Lower lobe of right lung (tissue), 2 donors: ENCODE results near the gene FSD1. TPM values are rescaled to one million over a fixed set of nuclear protein-coding genes. Genes with fewer than 3 reads are reported as not detected.
A peak's percentile ranks its signal among the peaks of the same experiment; 100 is the strongest.
"Not testable (repeated sequence)": the region's sequence is repeated elsewhere in the genome, so short reads cannot be mapped to it uniquely, and the experiment has no call there.

Source experiments
- ATAC-seq, 2 donors: fragments of 200-7000 bp; cut with Tn5 transposase; one replicate each; pipeline ENCODE4 v1.9.1; 2020 to 2022; ENCODE audit warnings: mild to moderate bottlenecking in 2 of 2, moderate library complexity in 2 of 2
- DNase-seq: peaks from one replicate; pipeline ENCODE4 v3.0.0-alpha.2; 2020
- H3K27ac ChIP-seq: fragments of 200-600 bp; one replicate; pipeline ENCODE4 v1.8.0; 2022
- H3K27me3 ChIP-seq: fragments of 200-600 bp; one replicate; pipeline ENCODE4 v1.8.0; 2022; ENCODE audit warnings: low read depth
- H3K36me3 ChIP-seq: fragments of 200-600 bp; one replicate; pipeline ENCODE4 v1.8.0; 2022; ENCODE audit warnings: mild to moderate bottlenecking
- H3K4me1 ChIP-seq: fragments of 200-600 bp; one replicate; pipeline ENCODE4 v1.8.0; 2022
- H3K4me3 ChIP-seq: fragments of 200-600 bp; one replicate; pipeline ENCODE4 v1.8.0; 2022; ENCODE audit warnings: mild to moderate bottlenecking
- H3K9me3 ChIP-seq: fragments of 200-600 bp; one replicate; pipeline ENCODE4 v1.8.0; 2022
- CTCF ChIP-seq: fragments of 200-600 bp; IDR thresholded peaks from one replicate; pipeline ENCODE4 v1.8.0; 2022; ENCODE audit warnings: antibody characterized with exemption, mild to moderate bottlenecking
- intact Hi-C: fragments of 100-400 bp; cut with DNase I; formaldehyde crosslinking; loops from one replicate; pipeline ENCODE4 v1.11.0; 2022
- total RNA-seq: library from RNA; stranded (reverse); fragmentation: NEBNext Ultra II Directional; extraction: Animal tissue kit (Norgen Biotek cat#: 25700); gene quantifications from one replicate; pipeline ENCODE4 v1.2.1, GENCODE V29; 2021
- donor health status: DM: no; HTN: yes; CAD: no; lungs with severe emphysema.

Gene FSD1
- total RNA-seq, 1 donor from 2014 or later, result 0.62 TPM

GRCh38 chr19:4279530-4280422 is 24.6 kb upstream of the FSD1 start:
- Histone ChIP-seq H3K4me1 (peaks cover 8% of the 10 kb centered on the region), H3K9me3 (no peaks in the 10 kb centered on the region), H3K27ac (no peak overlapping the region), H3K36me3 (no peaks in the 10 kb centered on the region), H3K27me3 (peaks cover 61% of the 10 kb centered on the region), H3K4me3 (peak overlapping the region; percentile 14)
- intact Hi-C loops, result no loop called here
- TF ChIP-seq CTCF, result no peak
- DNase-seq (no peak), ATAC-seq (peak in 1 of 2 donors; percentile 23)

- ATAC-seq (peak in 1 of 2 donors; percentile 31), DNase-seq (no peak)
- Histone ChIP-seq H3K36me3 (no peaks in the 10 kb centered on the region), H3K27ac (no peak overlapping the region), H3K9me3 (no peaks in the 10 kb centered on the region), H3K4me1 (peaks cover 4% of the 10 kb centered on the region), H3K4me3 (no peak overlapping the region), H3K27me3 (peaks cover 48% of the 10 kb centered on the region)
- intact Hi-C loops, result no loop called here
- no peak for TF ChIP-seq CTCF
Measured at GRCh38 chr19:4284176-4284958, 20.0 kb upstream of the FSD1 start.

GRCh38 chr19:4284974-4285373 is 19.4 kb upstream of the FSD1 start:
- intact Hi-C loops, result no loop called here
- no peak for TF ChIP-seq CTCF
- Histone ChIP-seq H3K4me1 (no peaks in the 10 kb centered on the region), H3K9me3 (no peaks in the 10 kb centered on the region), H3K4me3 (no peak overlapping the region), H3K27ac (no peak overlapping the region), H3K27me3 (peaks cover 42% of the 10 kb centered on the region), H3K36me3 (no peaks in the 10 kb centered on the region)
- ATAC-seq (no peak), DNase-seq (no peak)

- not testable (repeated sequence) for ATAC-seq
Measured at GRCh38 chr19:4286141-4286540, 18.3 kb upstream of the FSD1 start.

GRCh38 chr19:4288091-4288777 is 16.2 kb upstream of the FSD1 start:
- Histone ChIP-seq H3K9me3 (no peaks in the 10 kb centered on the region), H3K36me3 (no peaks in the 10 kb centered on the region), H3K27me3 (peaks cover 15% of the 10 kb centered on the region), H3K27ac (no peak overlapping the region), H3K4me3 (no peak overlapping the region), H3K4me1 (no peaks in the 10 kb centered on the region)
- DNase-seq (no peak), ATAC-seq (no peak)
- no peak for TF ChIP-seq CTCF
- intact Hi-C loops, result no loop called here

More at GRCh38 chr19:4286141-4286540, 18.3 kb upstream of the FSD1 start:
- DNase-seq, H3K27ac ChIP-seq, H3K36me3 ChIP-seq, intact Hi-C loops, H3K4me1 ChIP-seq, H3K4me3 ChIP-seq, H3K9me3 ChIP-seq: not testable (repeated sequence)
- H3K27me3 ChIP-seq, result peaks cover 35% of the 10 kb centered on the region
